ENCODE measurements around the gene SH2D3C. TPM values are rescaled to one million over a fixed set of nuclear protein-coding genes. Genes with fewer than 3 reads are reported as not detected.

Gene SH2D3C, protein sequence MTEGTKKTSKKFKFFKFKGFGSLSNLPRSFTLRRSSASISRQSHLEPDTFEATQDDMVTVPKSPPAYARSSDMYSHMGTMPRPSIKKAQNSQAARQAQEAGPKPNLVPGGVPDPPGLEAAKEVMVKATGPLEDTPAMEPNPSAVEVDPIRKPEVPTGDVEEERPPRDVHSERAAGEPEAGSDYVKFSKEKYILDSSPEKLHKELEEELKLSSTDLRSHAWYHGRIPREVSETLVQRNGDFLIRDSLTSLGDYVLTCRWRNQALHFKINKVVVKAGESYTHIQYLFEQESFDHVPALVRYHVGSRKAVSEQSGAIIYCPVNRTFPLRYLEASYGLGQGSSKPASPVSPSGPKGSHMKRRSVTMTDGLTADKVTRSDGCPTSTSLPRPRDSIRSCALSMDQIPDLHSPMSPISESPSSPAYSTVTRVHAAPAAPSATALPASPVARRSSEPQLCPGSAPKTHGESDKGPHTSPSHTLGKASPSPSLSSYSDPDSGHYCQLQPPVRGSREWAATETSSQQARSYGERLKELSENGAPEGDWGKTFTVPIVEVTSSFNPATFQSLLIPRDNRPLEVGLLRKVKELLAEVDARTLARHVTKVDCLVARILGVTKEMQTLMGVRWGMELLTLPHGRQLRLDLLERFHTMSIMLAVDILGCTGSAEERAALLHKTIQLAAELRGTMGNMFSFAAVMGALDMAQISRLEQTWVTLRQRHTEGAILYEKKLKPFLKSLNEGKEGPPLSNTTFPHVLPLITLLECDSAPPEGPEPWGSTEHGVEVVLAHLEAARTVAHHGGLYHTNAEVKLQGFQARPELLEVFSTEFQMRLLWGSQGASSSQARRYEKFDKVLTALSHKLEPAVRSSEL
- total RNA-seq (2014; rRNA removed; shearing (Covaris generic)), result 1.7 and 2.1 TPM in 2 replicates

DNA sequence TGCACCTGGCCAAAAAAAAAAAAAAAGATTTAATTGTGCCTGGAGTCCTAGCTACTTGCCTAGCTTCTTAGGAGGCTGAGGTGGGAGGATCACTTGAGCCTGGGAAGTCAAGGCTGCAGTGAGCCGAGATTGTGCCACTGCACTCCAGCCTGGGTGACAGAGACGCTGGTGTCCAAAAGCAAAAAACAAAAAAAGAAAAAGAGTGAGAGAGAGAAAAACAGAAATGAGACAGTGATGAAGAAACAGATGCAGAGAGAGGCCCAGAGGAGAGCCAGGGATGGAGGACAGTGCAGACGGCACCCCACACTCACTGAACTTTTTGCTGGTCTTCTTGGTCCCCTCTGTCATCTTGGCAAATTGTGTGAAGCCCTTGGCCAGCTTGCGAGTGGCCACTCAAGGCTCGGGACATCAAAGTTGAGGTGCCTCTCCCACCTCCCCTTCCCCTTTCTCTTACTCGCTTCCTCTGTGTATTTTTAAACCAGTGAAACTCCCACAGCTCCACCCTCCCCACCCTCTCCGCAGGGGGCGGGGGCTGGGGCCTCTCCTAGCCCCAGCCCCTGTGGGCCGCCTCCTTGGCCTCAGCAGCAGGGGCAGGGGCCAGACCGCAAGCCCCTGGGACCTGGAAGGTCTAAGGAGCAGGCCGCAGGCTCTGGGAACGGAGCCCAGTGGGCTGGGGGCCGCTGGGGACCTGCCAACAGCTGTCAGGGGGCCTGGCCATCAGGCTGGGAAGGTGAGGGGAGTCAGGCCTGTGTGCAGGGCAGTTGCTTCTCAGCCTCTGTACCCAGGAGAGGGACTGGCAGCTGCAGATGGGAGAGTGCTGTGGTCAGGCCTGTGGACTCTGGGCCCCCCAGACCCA lies at the start of gene SH2D3C:
Gene SH2D3C (minus strand): TSS at position 387 of the 856 bp plus-strand sequence. CDS start 39 bp downstream, at position 348.
- DNase-seq (ENCODE audit: low spot score), result no peak

DNA sequence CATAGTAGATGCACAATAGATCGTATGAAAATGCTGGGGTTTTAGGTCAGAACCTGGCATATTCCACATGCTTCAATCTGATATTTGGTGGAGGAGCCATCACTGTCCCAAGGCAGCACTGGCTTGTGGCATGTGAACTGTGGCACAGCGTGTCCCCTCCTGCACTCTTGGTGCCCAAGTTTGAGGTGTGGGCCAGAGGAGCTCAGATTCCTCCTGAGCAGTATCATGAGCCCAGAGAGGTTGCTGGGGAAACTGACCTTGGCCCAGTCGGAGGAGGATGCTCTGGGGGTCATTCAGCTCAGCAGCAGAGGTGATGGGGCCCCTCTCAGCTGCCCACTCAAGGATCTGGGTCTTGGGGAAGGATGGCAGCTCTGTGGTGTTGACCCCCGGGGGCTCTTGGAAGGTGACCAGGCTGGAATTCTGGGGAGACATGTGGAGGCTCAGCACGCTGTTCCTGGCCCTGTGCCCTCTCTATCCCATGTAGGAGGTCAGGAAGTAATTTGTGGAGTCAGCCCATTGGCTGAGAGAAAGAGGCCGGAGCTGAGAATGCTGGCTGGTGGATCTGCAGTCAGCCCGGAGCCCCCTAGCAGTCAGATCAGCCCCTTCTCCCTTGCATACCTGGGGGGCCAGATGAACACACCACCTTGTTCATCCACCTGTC lies 47.9 kb upstream of the SH2D3C start:
- DNase-seq (ENCODE audit: low spot score), result no peak

DNA sequence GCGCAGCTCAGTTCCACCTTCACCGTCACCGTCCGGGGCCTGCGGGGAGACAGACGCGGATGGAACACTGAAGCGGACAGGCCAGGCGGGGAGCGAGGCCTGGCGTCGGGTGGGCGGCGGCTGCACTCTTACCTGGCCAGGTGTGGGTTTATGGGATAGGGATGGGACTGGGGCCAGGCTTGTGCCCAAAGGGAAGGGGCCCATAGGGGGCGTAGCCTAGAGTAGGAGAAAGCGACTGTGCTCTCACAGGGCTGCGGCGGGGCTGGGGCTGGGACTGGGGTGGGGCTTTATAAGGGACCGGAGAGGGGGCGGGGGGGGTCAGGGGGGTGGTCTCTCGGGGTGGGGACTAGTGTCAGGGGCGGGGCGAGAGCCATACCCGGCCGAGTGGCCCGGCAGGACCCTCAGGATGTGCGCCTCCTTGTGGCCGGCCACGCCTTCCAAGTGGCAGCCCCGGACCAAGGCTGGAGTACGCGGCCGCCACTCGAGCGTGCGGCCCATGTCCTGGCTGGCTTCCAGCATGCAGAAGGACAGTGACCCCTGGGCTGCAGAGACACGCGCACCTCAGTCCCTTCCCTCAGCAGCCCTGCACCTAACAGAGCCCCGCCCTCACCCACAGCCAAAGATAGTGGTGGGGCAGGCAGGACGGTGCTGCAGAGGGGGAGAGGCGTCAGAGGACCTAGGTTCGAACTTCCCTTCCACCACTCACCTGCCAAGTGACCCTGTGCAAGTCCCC lies 47.0 kb upstream of the SH2D3C start:
- DNase-seq (ENCODE audit: low spot score), result no peak

DNA sequence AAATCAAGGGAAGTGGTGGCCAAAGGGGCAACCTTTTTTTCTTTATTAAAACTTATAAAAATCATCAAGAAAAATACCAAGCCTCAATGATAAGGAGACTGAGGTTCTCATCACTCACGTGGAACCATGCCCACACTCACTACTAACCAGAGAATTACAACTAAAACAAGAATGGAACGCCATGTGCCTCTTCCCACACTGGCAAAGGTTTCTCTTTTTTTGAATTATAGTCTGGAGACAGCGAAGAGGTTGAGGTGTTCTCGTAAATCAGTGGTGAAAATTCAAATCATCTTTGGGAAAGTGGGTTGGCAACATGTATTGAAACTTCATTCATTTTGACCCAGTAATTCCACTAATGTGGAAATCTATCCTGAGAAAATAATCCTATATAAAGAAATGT lies 43.6 kb upstream of the SH2D3C start:
- DNase-seq (ENCODE audit: low spot score), result no peak

DNA sequence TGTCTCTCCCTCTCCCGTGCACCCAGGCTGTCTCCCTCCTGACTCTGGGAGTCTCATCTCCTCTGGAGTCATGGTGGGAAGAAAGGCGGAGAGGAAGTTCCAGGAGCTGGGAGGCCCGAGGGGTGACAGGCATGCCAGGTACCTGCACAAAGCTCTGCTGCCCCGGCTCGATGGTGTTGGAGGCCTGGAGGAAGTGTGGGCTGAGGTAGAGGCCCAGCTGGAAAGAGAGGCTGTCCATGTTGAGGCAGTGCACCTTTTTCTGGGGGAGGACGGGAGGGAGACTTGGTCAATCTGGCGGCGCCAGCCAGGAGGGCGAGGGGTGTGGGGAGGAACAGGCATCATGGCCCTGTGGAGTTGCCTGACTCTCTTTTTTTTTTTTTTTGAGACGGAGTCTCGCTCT lies 40.1 kb upstream of the SH2D3C start:
- no peak for DNase-seq (ENCODE audit: low spot score)

DNA sequence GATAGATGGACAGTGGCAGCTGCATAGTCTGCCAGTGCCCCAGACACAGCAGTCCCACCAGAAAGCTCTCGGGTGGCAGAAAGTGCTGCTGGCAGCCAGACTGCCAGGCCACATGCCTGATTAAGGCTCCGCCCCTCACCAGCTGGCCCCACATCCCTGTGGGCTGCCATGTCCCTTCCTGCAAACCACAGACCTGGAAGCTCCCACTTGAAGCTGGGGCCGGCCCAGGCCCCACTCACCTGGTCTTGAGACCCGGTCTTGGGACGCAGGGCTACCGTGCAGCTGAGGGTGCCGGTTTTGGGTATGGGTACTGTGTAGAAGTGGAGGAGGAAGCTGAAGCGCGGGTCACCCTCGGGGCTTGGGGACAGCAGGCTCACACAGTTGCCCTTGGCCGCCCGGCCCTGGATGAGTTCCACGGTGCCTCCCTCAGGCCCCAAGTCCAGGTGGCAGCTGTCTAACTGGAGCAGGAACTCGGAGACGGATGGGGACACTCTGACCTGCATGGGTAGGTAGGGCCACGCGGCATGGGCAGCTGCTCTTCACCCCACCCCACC lies 39.5 kb upstream of the SH2D3C start:
- no peak for DNase-seq (ENCODE audit: low spot score)

DNA sequence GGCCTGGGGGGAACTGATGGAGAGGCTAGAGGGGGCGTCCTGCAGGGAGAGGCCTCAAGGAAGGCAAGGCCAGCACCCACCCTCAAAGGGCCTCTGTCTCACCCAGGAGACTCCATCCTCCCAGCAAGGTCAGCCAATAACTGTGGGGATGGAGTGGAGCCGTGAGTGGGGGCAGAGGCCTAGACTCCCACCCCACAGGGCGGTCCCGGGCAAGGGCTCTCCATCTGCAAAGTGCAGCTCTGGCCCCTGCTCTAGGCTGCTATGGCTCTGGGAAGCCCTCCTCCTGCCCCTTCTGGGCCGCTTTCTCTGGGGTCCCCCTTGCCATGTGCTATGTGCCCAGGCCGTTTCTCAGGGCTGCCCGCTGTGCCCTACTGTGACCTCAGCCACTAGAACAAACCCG lies 38.3 kb upstream of the SH2D3C start:
- DNase-seq (ENCODE audit: low spot score), result no peak

DNA sequence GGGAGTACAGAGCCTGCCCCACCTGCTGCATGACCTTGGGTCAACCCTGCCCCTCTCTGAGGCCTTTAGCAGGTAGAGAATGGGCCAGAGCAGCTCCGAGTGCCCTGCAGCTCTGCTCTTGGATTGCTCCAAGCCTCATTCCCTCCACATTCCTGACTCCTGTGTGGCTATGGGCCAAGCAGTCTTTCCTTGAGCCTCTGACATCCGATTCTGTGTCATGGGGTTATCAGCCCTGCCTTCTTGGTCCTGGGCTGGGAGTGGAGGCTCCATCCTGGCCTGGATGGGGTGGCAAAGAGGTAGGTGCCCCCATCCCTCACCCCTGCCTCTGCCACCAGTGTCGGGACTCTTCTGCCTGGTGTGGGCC lies 37.9 kb upstream of the SH2D3C start:
- no peak for DNase-seq (ENCODE audit: low spot score)

DNA sequence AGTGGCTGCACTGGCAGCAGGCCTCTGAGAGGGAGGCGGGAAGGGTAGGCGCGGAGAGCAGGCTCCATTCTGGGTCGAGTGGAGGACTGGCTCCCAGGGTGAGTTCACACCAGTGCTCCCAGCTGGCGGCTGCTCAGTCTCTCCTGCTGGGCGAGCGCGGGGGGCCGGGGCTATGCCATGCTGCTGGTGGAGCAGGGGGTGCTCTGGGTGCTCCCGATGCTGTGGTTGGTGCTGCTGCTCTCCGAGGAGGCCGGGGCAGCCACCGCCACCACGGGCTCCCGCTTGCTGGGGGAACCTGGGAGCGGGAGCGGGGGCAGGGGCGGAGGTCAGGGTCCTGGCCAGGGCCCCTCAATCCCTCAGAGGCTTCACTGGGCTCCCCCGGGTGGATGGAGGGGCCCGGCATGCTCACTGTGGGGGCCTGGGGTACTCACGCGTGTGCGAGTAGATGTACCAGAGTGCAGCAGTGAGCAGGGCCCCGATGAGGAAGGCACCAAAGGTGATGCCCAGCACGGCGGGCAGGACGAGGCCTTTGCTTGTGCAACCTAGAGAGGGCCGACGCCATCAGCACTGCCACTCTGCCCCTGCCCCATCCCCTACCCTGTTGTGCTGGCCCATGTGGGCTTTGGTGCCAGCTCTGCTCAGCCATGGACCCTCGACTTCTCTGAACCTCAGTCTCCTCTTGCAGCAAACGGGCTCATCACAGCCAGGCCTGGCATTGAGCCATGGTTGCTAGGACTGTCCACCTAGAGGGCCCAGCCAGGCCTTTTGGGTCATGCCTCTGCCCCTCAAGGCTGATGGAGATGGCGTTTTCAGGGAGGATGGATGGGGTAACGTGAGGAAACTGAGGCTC lies 37.3 kb upstream of the SH2D3C start:
- DNase-seq (ENCODE audit: low spot score), result no peak

DNA sequence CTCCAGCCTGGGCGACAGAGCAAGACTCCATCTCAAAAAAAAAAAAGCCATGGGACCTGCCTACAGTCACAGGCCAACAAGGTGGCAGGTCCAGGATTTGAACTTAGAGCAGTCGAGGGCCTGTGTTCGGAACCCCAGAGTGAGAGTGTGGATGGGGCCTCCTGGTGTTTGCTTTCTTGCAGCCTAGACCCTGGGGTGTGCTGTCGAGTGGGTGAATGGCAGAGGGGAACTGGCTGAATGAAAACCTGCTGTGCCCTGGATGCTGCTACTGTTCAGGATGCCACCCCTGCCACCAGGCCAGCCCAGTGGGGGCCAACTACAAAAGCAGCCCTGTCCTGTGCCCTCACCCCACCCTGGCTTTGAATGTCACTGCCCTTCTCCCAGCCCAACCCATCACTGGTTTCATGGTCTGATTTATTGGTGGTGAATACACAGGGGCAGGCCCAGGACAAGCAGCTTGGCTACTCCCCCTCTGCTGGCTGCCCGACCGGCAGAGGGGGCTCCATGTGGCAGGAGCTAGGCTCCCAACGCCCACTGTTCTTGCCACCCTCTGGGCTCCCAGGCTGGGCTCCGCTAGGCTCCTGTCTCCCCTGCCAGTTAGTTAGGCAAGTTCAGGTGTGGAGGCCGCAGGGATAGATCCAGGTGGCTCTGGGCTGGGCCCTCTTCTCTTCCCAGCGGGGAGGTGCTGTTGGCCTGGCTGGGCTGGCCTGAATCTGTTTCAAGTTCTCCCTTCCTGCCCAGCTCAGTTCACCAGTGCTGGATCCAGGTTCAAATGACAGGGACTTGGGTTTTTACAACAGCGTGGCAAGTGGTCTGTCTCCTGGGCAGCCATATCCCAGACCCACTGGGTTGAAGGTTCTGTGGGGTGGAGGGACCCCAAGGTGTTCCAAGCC lies 36.4 kb upstream of the SH2D3C start:
- DNase-seq (ENCODE audit: low spot score), result no peak

DNA sequence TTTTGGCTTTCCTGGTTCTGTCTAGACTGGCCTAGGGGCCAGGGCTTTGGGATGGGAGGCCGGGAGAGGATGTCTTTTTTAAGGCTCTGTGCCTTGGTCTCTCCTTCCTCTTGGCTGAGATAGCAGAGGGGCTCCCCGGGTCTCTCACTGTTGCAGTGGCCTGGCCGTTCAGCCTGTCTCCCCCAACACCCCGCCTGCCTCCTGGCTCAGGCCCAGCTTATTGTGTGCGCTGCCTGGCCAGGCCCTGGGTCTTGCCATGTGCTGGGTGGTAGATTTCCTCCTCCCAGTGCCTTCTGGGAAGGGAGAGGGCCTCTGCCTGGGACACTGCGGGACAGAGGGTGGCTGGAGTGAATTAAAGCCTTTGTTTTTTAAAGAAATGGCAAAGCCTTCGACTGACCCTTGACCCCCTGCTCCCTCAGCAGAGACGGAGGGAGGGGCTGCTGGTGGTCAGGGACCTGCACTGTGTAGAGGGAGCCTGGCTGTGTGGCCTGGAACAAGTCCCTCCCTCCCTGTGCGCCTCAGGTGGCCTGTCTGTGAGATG lies 35.3 kb upstream of the SH2D3C start:
- DNase-seq (ENCODE audit: low spot score), result no peak

DNA sequence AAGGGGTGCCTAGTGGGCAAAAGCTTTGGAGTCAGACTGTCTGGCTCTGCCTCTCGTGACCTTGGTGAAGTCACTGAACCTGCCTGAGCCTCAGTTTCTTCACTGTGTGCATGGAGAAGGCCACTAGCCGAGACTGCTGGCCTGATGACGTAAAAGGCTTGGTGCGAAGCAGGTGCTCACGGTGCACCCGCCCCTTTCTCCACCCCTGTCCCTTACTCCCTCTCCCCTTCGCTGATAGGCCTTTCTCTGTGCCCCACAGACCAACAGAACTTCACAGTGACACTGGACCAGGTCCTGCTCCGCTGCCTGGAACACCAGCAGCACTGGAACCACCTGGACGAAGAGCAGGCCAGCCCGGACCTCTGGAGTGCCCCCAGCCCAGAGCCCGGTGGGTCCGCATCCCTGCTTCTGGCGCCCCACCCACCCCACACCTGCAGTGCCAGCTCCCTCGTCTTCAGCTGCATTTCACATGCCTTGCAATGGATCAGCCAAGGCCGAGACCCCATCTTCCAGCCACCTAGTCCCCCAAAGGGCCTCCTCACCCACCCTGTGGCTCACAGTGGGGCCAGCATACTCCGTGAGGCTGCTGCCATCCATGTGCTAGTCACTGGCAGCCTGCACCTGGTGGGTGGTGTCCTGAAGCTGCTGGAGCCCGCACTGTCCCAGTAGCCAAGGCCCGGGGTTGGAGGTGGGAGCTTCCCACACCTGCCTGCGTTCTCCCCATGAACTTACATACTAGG lies 34.6 kb upstream of the SH2D3C start:
- DNase-seq (ENCODE audit: low spot score), result no peak

DNA sequence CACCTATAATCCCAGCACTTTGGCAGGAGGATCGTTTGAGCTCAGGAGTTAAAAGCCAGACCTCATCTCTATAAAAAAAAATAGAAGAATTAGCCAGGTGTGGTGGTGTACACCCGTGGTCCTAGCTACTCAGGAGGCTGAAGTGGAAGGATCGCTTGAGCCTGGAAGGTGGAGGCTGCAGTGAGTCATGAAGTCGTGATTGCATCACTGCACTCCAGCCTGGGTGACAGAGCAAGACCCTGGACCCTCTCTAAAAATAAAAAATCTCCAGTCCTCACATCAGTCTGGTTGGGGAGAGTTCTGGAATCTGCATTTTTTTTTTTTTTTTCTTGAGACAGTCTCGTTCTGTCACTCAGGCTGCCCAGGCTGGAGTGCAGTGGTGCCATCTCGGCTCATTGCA lies 33.5 kb upstream of the SH2D3C start:
- no peak for DNase-seq (ENCODE audit: low spot score)

DNA sequence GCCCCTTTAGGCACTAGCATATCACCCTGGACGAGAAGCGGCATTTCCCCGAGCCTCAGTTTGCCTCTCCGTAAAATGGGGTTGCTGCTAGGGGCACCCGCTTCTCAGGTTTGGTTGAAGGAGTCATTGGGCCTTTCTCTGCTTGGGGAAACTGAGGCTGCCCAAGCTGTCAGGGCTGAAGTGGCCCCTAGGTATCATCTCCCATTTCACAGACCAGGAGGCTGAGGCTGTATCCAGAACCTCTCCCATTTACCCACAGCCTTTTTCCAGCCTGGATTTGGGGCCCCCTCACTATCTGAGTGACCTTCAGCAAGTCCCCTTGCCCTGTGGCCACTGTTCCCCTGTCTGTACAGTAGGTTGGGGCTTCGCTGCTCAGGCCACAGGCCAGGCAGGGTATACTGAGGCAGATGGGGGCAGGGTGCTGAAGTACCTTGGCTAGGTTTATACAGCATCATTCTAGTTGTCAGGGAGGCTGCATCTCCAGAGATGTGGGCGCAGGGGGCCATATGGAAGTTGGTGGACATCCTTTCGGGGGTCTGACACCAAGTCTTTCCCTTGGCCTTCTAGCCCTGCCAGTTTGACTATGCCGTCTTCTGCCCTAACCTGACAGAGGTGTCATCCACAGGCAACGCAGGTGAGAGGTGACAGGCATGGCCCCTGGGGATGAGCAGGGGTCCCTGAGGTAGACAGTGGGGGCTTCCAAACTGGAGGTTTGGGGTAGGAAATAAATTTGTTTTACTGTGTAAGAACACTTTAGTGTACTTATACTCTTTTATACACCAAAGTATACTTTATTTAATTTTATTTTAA lies 32.1 kb upstream of the SH2D3C start:
- DNase-seq (ENCODE audit: low spot score), result no peak

DNA sequence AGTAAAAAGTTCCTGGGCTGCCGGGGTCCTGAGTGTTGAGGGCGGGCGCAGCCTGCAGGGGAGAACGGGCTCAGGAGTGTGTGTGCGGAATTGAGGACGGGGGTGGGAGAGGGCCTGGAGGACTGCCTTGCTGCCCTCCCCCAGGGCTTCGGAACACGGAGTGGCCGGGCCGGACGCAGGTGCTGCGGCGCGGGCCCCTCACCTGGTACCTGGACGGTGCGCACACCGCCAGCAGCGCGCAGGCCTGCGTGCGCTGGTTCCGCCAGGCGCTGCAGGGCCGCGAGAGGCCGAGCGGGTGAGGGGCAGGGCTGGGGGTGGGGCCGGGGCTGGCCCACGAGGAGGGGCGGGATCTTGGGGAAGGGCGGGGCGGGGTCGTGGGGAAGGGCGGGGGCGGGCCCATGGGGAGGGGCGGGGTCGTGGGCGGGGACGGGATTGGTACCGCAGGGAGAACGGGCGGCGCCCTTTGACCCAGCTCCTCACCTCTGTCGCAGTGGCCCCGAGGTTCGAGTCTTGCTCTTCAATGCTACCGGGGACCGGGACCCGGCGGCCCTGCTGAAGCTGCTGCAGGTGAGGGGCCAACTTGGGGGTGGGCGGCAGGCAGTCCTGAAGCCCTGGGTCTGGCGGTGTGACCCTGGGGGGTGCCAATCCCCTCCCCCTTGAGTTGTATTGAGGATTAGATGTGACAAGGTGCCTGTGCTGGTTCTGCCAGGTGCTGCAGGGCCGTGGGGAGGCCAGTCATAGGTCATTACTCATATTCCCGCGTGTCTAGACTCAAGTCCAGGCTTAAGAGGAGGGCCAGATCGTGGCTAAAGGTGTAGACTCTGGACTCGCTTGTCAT lies 31.3 kb upstream of the SH2D3C start:
- no peak for DNase-seq (ENCODE audit: low spot score)

Measured in A172 (cell line).